HEK293T (cell line): ENCODE results near the gene EFCAB11.

Source experiments
- CTCF ChIA-PET: fragments of 350-600 bp; formaldehyde crosslinking; extraction: SDS; loops from one replicate; lab custom pipeline; 2021; ENCODE audit warnings: antibody characterized with exemption, inconsistent platforms; lab: Yijun Ruan, JAX
- POLR2A ChIA-PET: fragments of 350-600 bp; formaldehyde crosslinking; extraction: SDS; loops from one replicate; lab custom pipeline; 2020; ENCODE audit warnings: antibody characterized with exemption, inconsistent platforms; lab: Yijun Ruan, JAX
- DNase-seq: peaks from one replicate; pipeline ENCODE4 v3.0.0; 2012; ENCODE audit warnings: mixed read lengths; ENCODE audit errors: extremely low spot score
- ARNT ChIP-seq: fragments of 450-650 bp; IDR thresholded peaks from 2 replicates; pipeline ENCODE4 v1.6.1; 2017; ENCODE audit warnings: mild to moderate bottlenecking
- BHLHE40 ChIP-seq: fragments of 450-650 bp; IDR thresholded peaks from 2 replicates; pipeline ENCODE4 v1.6.1; 2016; ENCODE audit warnings: mild to moderate bottlenecking, moderate library complexity, borderline replicate concordance
- CTBP1 ChIP-seq: fragments of 450-650 bp; IDR thresholded peaks from 2 replicates; pipeline ENCODE4 v1.6.1; 2016; ENCODE audit warnings: borderline replicate concordance
- ELF4 ChIP-seq: fragments of 450-650 bp; IDR thresholded peaks from 2 replicates; pipeline ENCODE4 v1.6.1; 2017; ENCODE audit warnings: antibody characterized with exemption
- FOXA1 ChIP-seq: fragments of 450-650 bp; IDR thresholded peaks from 2 replicates; pipeline ENCODE4 v1.6.1; 2016; ENCODE audit warnings: mild to moderate bottlenecking
- FOXK2 ChIP-seq: fragments of 450-650 bp; IDR thresholded peaks from 2 replicates; pipeline ENCODE4 v1.6.1; 2016; ENCODE audit warnings: mild to moderate bottlenecking
- FOXM1 ChIP-seq: fragments of 450-650 bp; IDR thresholded peaks from 2 replicates; pipeline ENCODE4 v1.6.1; 2017; ENCODE audit warnings: mild to moderate bottlenecking, borderline replicate concordance
- HDGF ChIP-seq: fragments of 450-650 bp; IDR thresholded peaks from 2 replicates; pipeline ENCODE4 v1.6.1; 2017; ENCODE audit warnings: antibody characterized with exemption, borderline replicate concordance
- L3MBTL2 ChIP-seq: fragments of 450-650 bp; conservative IDR thresholded peaks from 2 replicates; pipeline ENCODE4 v1.6.1; 2016; ENCODE audit warnings: mild to moderate bottlenecking
- LEF1 ChIP-seq: fragments of 450-650 bp; IDR thresholded peaks from 2 replicates; pipeline ENCODE4 v1.6.1; 2017; ENCODE audit warnings: mild to moderate bottlenecking, borderline replicate concordance
- NFRKB ChIP-seq: fragments of 450-650 bp; IDR thresholded peaks from 2 replicates; pipeline ENCODE4 v1.6.1; 2016; ENCODE audit warnings: mild to moderate bottlenecking, moderate library complexity
- SP1 ChIP-seq: fragments of 450-650 bp; IDR thresholded peaks from 2 replicates; pipeline ENCODE4 v1.6.1; 2017
- SUZ12 ChIP-seq: fragments of 450-650 bp; IDR thresholded peaks from 2 replicates; pipeline ENCODE4 v1.6.1; 2016; ENCODE audit warnings: mild to moderate bottlenecking
- TARDBP ChIP-seq: fragments of 450-650 bp; IDR thresholded peaks from 2 replicates; pipeline ENCODE4 v1.6.1; 2016
- ZNF384 ChIP-seq: fragments of 450-650 bp; IDR thresholded peaks from 2 replicates; pipeline ENCODE4 v1.6.1; 2016
- TF ChIP-seq, protein P1 (sequence below): fragments of 450-650 bp; IDR thresholded peaks from 2 replicates; pipeline ENCODE4 v1.6.1; 2016

Gene EFCAB11

DNA sequence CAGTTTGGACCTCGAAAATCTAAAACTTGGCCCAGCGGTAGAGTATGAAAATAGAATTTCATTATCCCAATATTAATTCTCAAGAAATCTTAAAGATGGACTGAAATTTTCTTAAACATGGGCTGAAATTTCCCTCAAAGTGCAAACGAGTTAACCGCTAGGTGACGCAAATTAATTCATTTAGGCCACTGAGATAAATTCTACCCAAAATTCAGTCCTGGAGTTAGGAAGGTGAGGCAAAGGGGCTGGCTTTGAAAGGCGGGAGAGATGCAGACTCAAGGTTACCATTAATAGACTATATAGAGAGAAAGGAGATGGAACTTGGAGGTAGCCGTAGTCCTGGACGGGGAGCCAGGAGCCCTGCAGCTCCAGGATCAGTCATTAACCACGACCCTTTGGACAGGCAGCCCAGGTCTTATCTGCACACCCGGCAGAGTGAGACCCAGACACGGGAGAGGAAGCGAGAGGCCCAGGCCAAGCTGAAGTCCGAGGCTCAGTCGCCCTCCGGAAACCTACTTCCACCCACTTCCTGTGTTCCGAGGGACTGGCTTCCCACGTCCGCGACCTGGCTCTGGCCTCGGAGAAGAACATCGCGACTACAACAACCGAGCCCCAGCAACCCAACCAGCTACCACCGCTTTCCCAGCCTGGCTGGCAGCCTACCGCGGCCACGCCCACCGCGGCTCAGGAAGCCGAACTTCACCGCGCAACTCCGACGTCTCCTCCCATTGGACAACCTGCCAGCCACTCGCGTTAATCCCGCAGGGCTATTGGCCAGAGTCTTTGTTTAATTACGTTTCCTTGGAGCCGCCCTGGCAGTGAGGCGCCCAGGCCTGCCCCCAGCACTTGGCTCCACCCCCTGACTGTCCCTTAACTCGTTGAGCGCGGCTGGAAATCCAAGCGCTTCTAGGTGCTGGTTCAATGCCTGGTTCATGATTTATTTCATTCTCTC is at the start of gene EFCAB11:
EFCAB11 (minus strand) TSS at position 661 of the 952 bp plus-strand sequence; CDS start at position 591, 70 bp downstream.
- TF ChIP-seq L3MBTL2 (no peak), BHLHE40 (no peak), ELF4 (peak; percentile 38), HDGF (no peak)
- TF ChIP-seq, protein P1, sequence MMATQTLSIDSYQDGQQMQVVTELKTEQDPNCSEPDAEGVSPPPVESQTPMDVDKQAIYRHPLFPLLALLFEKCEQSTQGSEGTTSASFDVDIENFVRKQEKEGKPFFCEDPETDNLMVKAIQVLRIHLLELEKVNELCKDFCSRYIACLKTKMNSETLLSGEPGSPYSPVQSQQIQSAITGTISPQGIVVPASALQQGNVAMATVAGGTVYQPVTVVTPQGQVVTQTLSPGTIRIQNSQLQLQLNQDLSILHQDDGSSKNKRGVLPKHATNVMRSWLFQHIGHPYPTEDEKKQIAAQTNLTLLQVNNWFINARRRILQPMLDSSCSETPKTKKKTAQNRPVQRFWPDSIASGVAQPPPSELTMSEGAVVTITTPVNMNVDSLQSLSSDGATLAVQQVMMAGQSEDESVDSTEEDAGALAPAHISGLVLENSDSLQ: peak; percentile 99
- CTCF ChIA-PET: interaction anchor here (0.6 to 5.4 kb wide), 4 partner anchors 9 to 132 kb away, joined by 3 to 35 read pairs (median 4); no protein-coding TSS in a partner anchor
- POLR2A ChIA-PET: interaction anchor here (0.6 to 2.5 kb wide), 4 partner anchors 12 to 302 kb away, joined by 3 to 8 read pairs (median 6); partner anchors contain the start of gene PSMC1
- peak; percentile 92 for DNase-seq

DNA sequence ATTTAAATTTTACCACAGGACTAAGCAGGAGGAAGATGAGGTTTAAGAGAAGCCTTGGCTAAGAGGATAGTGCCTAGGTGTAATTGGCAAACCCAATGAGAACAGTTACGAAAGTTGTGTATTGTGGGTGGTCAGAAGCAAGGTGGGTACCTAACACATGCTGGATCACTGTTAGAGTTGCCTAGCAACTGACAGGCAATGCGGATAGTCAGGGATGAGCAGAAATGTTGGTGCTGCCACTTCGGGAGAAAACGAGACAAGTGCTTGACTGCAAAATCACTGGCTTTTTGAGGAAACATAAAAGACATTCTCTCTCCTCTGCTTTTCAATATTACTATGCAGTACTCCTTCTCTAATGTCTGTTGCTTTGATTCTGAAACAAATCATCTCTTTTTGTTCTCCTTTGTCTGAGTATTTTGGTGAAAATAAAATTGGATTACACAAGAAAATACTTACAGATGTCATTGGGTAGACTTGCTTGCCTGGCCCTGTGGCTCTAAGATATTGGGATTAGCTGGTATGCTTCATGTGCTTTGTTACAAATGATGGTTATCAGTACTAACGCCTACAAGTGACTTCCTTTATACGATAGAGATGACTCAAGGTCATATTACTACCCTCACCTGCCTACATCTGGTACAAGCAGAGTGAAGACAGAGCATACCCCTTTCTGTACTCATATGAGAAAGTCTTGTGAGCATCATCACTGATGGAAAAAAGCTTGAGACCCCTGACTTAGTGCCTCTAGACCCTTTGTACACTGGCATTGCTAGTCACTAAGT is 49.2 kb upstream of the EFCAB11 start:
- POLR2A ChIA-PET: no interaction called here
- TF ChIP-seq CTBP1 (no peak), FOXK2 (no peak), BHLHE40 (no peak), FOXA1 (no peak), LEF1 (no peak), ZNF384 (no peak), FOXM1 (no peak)
- TF ChIP-seq, protein P1: no peak
- DNase-seq: no peak
- CTCF ChIA-PET: no interaction called here

GRCh38 chr14:90000935-90001334 is 46.4 kb upstream of the EFCAB11 start:
- DNase-seq: no peak
- ChIA-PET POLR2A (no interaction called here), CTCF (no interaction called here)
- no peak for TF ChIP-seq LEF1
- no peak for TF ChIP-seq CTBP1
- no peak for TF ChIP-seq FOXK2
- no peak for TF ChIP-seq ZNF384
- TF ChIP-seq, protein P1: no peak
- no peak for TF ChIP-seq BHLHE40
- TF ChIP-seq FOXM1: no peak
- TF ChIP-seq TARDBP: no peak

DNA sequence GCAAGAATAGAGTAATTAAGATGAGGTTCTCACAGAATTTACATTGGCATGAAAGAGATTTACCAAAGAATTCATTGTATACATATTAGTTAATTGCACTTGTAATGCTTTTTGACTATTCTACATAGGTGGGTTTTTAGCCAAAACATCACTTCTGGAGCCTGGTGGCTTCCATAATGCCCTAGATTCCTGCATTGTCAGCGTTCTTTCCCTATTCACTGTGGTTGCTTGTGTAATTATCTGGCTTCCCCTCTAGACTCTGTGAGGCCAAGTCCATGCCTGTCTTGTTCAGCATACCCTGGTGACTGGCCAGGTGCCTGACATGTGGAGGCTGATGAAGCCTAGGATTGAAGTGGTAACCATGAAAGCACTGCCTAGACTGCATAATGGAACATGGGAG is 42.4 kb upstream of the EFCAB11 start:
- DNase-seq: no peak
- POLR2A ChIA-PET: no interaction called here
- TF ChIP-seq FOXA1: no peak
- no peak for TF ChIP-seq ELF4
- TF ChIP-seq ZNF384: no peak
- no peak for TF ChIP-seq ARNT
- no peak for TF ChIP-seq NFRKB
- no peak for TF ChIP-seq TARDBP
- no peak for TF ChIP-seq BHLHE40
- TF ChIP-seq LEF1: no peak
- no peak for TF ChIP-seq SUZ12
- TF ChIP-seq L3MBTL2: no peak
- TF ChIP-seq FOXM1: no peak
- TF ChIP-seq SP1: no peak
- TF ChIP-seq, protein P1: no peak
- TF ChIP-seq HDGF: no peak
- no peak for TF ChIP-seq CTBP1
- TF ChIP-seq FOXK2: no peak
- CTCF ChIA-PET: no interaction called here

- POLR2A ChIA-PET: no interaction called here
- no peak for DNase-seq
- TF ChIP-seq ELF4 (no peak), LEF1 (no peak), HDGF (no peak), NFRKB (no peak), SP1 (no peak), L3MBTL2 (no peak), BHLHE40 (no peak), FOXA1 (no peak)
- CTCF ChIA-PET: interaction anchor here (0.8 to 1.5 kb wide), 2 partner anchors 19 to 243 kb away, joined by 3 to 8 read pairs; no protein-coding TSS in a partner anchor
Observed at GRCh38 chr14:89992273-89992672, 37.7 kb upstream of the EFCAB11 start.
